ENCODE data around the gene NUDC. TPM values are rescaled to one million over a fixed set of nuclear protein-coding genes. Genes with fewer than 3 reads are reported as not detected.

Gene NUDC
- total and polyA plus RNA-seq, 2 of the 13 experiments (the other 11 are each of a cell fraction or from before 2014, with no cell fraction given), result 34.7 to 104 TPM

GRCh38 chr1:26960625-26960966, 39.1 kb downstream of the NUDC start (continued):
- peak; percentile 8; the same call in 1 of the 2 replicates for TF ChIP-seq GMEB1 (CRISPR knock-in tag; IDR thresholded peaks at IDR 0.05; ENCODE audit: borderline replicate concordance)
- TF ChIP-seq RARA (CRISPR knock-in tag; IDR thresholded peaks at IDR 0.05), result 0 out of 2 replicates have a peak, but pooled peaks have one; percentile 2
- no peak for TF ChIP-seq MXD4 (CRISPR knock-in tag; IDR thresholded peaks at IDR 0.05)
- no peak for TF ChIP-seq ZNF83 (CRISPR knock-in tag; IDR thresholded peaks at IDR 0.05; ENCODE audit: borderline replicate concordance)
- TF ChIP-seq ZMAT5 (CRISPR knock-in tag; IDR thresholded peaks at IDR 0.05; ENCODE audit: borderline replicate concordance, low read depth), result no peak
- no peak for TF ChIP-seq ZNF253 (CRISPR knock-in tag; IDR thresholded peaks at IDR 0.05; ENCODE audit: borderline replicate concordance)
- TF ChIP-seq ZMAT3 (CRISPR knock-in tag; conservative IDR thresholded peaks at IDR 0.05), result 0 out of 2 replicates have a peak, but pooled peaks have one; percentile 35
- TF ChIP-seq ZSCAN21 (CRISPR knock-in tag; IDR thresholded peaks at IDR 0.05; ENCODE audit: borderline replicate concordance), result 0 out of 2 replicates have a peak, but pooled peaks have one; percentile 22
- TF ChIP-seq BRCA1 (CRISPR knock-in tag; IDR thresholded peaks at IDR 0.05), result no peak
- no peak for TF ChIP-seq HIC2 (CRISPR knock-in tag; IDR thresholded peaks at IDR 0.05; ENCODE audit: low read depth)
- 0 out of 2 replicates have a peak, but pooled peaks have one; percentile 5 for TF ChIP-seq BCL6 (CRISPR knock-in tag; IDR thresholded peaks at IDR 0.05)

Data from HepG2 (cell line).